GM21381 (cell line): ENCODE measurements around the gene AKAP14.
"Not testable (repeated sequence)": the region's sequence is repeated elsewhere in the genome, so short reads cannot be mapped to it uniquely, and the experiment has no call there.

Source experiments
- ATAC-seq: cut with Tn5 transposase; IDR thresholded peaks from one replicate; pipeline ENCODE4 v1.9.1; 2021; ENCODE audit warnings: mild to moderate bottlenecking, moderate library complexity; ENCODE audit not compliant: unreplicated experiment

Gene AKAP14

DNA sequence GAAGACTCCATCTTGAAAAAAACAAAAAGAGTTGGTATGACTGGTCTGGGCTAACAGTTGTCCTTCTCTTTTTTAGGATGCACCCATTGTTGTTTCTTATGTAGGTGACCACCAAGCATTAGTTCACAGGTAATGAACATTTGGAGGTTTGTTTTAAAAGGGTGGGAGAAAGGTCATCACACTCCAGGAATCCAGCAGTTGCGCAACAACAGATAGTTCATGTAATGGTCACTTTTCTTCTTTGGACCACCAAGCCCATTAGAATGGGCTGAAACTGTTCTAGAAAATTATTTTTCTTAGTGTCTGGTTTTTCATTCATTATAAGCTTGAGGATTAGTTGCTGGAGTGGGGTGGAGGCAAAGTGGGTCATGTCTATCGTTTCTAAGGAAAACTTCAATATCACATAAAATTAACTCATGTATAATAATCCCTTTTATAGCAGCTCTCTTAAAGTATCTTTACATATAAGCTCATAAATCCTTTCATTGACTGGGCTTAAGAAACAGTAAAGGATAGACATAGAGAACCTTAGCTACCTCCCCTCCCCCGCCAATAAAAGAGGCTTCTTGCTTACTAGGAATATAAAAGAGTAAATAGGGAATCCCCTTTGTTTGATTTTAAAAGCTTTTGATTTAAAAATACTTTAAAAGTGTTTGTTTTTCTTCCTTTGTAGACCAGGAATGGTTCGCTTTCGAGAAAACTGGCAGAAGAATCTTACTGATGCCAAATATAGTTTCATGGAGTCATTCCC is 24.3 kb downstream of the AKAP14 start:
- no peak for ATAC-seq

DNA sequence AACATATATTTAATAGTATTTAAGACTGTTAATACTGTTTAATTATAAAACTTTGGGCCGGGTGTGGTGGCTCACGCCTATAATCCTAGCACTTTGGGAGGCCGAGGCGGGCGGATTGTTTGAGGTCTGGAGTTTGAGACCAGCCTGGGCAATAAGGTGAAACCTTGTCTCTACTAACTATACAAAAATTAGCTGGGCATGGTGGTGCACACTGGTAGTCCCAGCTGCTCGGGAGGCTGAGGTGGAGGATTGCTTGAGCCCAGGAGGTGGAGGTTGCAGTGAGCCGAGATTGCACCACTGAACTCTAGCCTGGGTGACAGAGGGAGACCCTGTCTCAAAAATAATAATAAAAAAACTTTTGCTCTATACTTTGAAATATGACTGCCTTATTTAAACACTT is 26.7 kb downstream of the AKAP14 start:
- ATAC-seq: not testable (repeated sequence)

DNA sequence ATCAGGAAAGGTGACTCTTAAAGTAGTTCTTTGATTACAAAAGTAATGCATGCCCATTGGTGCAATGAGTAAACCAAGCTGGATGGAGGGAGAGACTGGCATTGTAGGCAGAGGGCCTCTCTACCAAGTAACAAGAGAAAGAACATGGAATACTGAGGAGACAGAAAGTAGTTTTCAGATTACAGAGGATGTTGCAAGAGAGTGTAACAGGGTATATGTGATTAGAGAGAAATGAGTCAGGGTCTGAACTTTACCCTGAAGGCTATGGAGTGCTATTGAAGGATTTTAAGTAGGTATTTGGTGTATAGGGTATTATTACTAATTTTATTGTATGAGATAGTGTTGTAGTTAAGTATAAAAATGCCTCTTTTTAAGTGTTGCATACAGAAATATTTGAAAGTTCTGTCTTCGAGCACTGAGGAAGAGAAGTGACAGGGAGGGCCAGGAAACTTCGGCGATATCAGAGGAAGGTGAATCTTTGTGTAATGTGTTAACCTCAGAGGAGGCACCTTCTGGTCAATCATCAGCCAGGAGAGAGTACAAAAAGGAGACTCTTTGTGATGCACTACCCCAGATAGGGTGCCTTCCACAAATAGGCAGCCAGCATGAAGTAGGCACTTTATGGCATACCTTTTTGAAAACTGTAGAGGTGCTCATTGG is 39.7 kb downstream of the AKAP14 start:
- no peak for ATAC-seq

DNA sequence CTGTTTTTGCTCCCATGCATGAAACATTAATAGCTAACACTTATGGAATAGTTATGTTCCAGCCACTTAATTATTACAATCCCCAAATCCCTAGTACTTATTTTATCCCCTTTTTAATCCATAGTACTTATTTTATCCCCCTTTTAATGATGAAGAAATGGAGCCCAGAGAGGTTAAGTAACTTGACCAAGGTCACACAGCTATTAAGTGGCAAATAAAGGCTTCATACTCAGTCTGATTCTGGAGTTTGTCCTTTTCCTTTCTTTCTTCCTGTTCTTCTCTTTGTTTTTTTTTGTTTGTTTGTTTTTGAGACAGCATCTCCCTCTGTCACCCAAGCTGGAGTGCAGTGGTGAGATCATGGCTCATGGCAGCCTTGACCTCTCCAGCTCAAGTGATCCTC is 45.6 kb downstream of the AKAP14 start:
- no peak for ATAC-seq

DNA sequence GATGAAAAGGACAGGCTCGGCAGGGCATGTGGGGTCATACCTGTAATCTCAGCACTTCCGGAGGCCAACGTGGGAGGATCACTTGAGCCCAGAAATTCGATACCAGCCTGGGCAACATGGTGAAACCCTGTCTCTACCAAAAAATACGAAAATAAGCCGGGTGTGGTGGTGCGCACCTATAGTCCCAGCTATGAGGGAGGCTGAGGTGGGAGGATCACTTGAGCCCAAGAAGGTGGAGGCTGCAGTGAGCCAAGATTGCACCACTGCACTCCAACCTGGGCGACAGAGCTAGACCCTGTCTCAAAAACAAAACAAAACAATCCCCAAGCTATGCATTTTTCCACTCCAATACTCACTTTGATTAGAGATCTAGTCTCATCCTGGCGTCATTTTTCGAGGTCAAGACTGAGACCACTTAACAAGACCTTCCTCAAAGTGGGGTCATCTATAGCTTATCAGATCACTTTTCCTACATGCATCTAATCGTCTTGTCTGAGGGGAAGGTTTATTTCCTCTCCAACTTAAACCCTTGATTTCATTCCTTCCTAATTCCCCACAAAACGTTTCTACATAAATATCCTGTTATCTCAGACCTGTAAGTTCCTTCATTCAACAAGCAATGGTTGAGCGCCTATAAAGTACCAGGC is 46.6 kb downstream of the AKAP14 start:
- ATAC-seq: no peak

DNA sequence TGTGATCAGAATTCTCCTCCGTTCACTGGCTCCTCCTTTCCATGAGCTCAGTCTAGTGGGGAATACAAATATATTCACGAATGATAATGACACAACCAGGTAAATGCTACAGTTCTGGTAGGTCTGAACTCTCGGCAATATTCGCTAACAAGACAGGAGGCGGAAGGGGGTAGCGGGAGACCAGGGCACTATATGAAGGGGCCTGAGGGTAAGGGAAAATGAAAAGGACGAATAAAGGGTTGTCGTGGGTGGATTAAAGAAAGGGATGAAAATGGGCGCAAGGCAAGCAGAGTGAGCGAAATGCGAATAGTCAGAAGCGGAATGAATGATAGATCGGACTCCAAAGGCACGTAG is 47.1 kb downstream of the AKAP14 start:
- peak; percentile 9 for ATAC-seq

DNA sequence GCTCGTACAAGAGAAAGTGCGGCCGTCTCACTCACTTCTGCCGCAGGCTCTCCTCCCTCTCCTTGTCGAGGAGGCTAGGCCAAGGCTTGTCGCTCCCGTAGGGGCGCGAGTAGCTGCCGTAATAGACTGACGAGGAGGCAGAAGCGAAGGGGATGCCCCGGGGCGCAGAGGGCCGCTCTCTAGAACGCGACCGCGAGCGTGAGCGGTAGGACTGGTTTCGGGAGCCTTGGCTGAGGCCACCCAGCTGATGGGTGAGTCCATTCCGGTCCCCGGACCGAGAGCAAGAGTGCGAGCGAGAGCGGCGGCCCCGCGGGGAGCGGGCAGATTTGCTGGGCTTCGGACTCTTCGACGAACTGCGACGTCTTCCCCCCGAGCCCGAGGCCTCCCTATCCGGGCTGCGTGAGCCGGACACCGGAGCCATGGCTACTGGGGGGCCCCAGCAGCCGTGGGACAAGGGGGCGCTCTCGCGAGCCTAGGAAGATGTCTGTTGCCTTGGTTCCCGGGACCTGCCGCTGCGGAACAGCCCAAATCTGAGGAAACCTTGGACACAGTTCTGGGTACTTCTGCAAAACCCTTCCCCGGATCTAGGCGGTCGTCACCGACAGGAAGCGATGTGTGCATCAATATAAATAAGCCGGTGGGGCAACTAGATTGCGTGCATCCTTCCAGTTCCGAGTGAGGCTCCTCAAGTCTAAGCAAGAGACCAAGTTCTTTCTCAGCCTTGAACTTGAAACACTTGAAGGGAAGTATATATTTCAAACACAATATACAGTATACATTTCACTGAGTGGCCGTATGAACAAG is 47.7 kb downstream of the AKAP14 start, which contains the start of gene NKAP:
TSS of gene NKAP (minus strand) at position 567 of the 804 bp plus-strand sequence. CDS start at position 421, 146 bp downstream.
- ATAC-seq: peak; percentile 82

DNA sequence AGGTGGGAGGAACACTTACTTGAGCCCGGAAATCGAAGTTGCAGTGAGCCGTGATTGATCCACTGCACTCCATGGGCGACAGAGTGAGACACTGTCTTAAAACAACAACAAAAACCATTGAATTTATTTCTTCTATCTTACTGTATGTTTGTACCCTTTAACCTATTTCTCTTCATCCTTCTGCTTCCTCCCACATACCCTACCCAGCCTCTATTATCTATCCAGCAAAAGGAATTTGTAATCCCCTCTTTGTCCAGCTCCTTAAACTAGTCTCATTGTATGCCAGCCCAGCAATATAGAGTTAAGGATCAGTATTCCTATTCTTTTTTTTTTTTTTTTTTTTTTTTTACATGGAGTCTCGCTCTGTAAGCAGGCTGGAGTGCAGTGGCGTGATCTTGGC is 49.8 kb downstream of the AKAP14 start:
- ATAC-seq: no peak

DNA sequence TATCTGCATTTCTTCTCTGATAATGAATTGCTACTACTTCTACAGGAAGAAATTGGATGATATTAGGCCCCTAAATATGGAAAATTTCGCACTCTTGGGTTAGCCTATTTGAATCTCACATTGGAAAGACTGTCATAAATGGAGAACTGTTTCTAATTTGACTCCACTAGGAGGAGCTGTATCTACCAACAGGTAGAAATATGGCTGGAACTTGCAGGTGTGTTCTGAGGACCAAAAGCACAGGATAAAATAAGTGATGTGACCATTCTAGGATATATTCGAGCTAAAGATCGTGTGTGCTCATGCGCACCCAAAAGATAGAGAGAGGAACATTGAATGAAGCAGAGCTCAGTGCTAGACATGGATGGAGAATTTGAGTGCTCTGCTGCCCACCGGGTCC is 52.7 kb downstream of the AKAP14 start:
- ATAC-seq: no peak

DNA sequence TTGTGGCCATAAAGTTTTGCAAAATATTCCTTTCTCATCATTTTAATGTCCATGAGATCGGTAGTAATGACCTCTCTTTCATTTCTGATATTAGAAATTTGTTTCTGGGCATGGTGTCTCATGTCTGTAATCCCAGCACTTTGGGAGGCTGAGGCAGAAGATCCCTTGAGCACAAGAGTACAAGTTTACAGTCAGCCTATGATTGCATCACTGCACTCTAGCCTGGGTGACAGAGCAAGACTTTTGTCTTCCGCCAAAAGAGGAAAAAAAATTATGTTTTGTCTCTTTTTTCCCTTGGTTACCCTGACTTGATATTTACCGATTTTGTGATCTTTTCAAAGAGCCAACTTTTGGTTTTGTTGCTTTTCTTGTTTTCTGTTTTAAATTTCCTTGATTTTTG is 58.7 kb downstream of the AKAP14 start:
- ATAC-seq: no peak

DNA sequence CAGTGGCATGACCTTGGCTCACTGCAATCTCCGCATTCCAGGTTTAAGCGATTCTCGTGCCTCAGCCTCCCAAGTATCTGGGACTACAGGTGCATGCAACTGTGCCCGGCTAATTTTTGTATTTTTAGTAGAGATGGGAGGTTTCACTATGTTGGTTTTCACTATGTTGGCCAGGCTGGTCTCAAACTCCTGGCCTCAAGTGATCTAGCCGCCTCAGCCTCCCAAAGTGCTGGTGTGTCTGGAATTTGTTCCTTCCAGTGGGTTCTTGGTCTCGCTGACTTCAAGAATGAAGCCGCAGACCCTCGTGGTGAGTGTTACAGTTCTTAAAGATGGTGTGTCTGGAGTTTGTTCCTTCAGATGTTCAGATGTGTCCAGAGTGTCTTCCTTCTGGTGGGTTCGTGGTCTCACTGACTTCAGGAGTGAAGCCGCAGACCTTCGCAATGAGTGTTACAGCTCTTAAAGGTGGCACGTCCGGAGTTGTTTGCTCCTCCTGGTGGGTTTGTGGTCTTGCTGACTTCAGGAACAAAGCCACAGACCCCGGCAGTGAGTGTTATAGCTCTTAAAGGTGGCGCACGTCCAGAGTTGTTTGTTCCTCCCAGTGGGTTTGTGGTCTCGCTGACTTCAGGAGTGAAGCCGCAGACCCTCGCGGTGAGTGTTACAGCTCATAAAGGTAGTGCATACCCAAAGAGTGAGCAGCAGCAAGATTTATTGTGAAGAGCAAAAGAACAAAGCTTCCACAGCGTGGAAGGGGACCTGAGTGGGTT is 60.3 kb downstream of the AKAP14 start:
- not testable (repeated sequence) for ATAC-seq

DNA sequence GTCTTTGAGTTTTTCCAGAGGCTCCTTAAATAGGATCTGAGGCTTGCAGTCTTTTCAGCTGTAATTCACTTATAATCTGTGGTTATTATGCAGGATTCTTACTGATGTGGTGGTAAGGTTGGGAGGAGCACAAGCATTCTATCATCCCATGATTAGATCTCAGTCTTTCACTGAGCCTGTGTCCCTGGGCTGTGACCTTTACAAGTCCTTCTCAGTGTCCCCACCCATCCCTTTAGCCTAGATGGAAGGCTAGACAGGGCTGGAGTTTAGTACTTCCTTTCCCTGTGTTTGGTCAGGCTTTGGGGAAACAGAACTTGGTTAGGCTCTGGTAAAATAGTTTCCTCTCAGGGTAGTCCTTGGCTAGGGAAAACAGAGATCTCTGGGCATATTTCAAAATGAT is 64.9 kb downstream of the AKAP14 start:
- no peak for ATAC-seq

DNA sequence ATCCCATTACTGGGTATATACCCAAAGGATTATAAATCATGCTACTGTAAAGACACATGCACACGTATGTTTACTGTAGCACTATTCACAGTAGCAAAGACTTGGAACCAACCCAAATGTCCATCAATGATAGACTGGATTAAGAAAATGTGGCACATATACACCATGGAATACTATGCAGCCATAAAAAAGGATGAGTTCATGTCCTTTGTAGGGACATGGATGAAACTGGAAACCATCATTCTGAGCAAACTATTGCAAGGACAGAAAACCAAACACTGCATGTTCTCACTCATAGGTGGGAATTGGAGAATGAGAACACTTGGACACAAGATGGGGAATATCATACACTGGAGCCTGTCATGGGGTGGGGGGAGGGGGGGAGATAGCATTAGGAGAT is 71.1 kb downstream of the AKAP14 start:
- ATAC-seq: not testable (repeated sequence)
